ENCODE measurements around the gene STAU1. TPM values are rescaled to one million over a fixed set of nuclear protein-coding genes. Genes with fewer than 3 reads are reported as not detected.

STAU1 gene
- total and polyA plus RNA-seq, 2 of the 13 experiments (the other 11 are each of a cell fraction or from before 2014, with no cell fraction given), result 119 to 133 TPM

DNA sequence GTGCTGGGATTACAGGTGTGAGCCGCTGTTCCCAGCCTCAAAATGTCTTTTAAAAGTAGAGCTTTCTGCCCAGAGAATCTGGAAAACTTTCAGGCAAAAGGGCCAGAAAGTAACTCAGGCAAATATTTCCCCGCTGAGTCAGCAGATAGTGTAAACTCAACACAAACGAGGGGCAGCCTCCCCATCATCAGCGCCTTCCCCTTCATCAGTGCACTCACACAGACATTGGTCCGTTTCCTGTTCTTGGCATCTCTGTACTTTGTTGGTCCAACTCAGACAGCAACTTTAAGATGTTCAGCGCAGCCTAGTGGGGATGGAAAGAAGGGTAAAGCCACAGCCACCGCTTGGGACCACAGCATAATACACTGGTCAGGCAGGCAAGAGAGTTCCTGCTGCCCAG lies 72.6 kb downstream of the STAU1 start:
- Histone ChIP-seq H3K27me3 (ENCODE audit: control insufficient read depth in 1 of 2, insufficient read depth in 2 of 2, low read length in 2 of 2) (no peaks in the 10 kb centered on the region), H3K4me3 (replicated peaks in 1 of 3; ENCODE audit: insufficient read depth in 1 of 3, low read depth in 2 of 3, low read length in 3 of 3) (no peak overlapping the region), H3K4me1 (ENCODE audit: insufficient read depth, low read length) (no peaks in the 10 kb centered on the region), H3K36me3 (replicated peaks in 1 of 2; ENCODE audit: control insufficient read depth in 1 of 2, insufficient read depth in 2 of 2, low read length in 2 of 2) (peaks cover 57 to 80% of the 10 kb centered on the region in 2 experiments), H3K27ac (ENCODE audit: extremely low read length, insufficient read depth, low read length) (no peak overlapping the region), H3K9me3 (ENCODE audit: low read length) (no peaks in the 10 kb centered on the region), H3K4me2 (ENCODE audit: low read depth, low read length) (no peak overlapping the region), H3K79me2 (ENCODE audit: insufficient read depth, low read length) (no peaks in the 10 kb centered on the region), H4K20me1 (ENCODE audit: insufficient read depth, low read length) (no peaks in the 10 kb centered on the region), H2AFZ (ENCODE audit: low read length) (no peak overlapping the region), H3K9ac (ENCODE audit: insufficient read depth, low read depth, low read length) (no peak overlapping the region)
- no peak for FAIRE-seq
- ChIA-PET CTCF (ENCODE audit: low intra/inter-chr PET ratio, low total read pairs) (no interaction called here), POLR2A (no interaction called here)
- no peak for DNase-seq (ENCODE audit: low spot score)
- 94% methylated on average over 7 of the region's 7 CpGs for WGBS (ENCODE audit: low lambda C conversion rate)
- no TSS peak for BruUV-seq (replicated peaks)
- TF ChIP-seq MAFK (conservative IDR thresholded peaks at IDR 0.05 in 1 of 2, IDR thresholded peaks at IDR 0.05 in 1 of 2; ENCODE audit: low read length in 2 of 2) (peak; percentile 99), MAFF (IDR thresholded peaks at IDR 0.05; ENCODE audit: low read depth, low read length) (peak; percentile 98), ATF2 (CRISPR knock-in tag; IDR thresholded peaks at IDR 0.05) (no peak), ZNF281 (CRISPR knock-in tag; IDR thresholded peaks at IDR 0.05; ENCODE audit: borderline replicate concordance) (no peak), MAFG (CRISPR knock-in tag; IDR thresholded peaks at IDR 0.05) (peak; percentile 75; the same call in 1 of the 2 replicates), RBM22 (optimal IDR thresholded peaks at IDR 0.05; ENCODE audit: low read length) (peak; percentile 89), ZNF121 (CRISPR knock-in tag; IDR thresholded peaks at IDR 0.05) (no peak), GATAD2A (CRISPR knock-in tag; IDR thresholded peaks at IDR 0.05) (no peak), HNF1B (CRISPR knock-in tag; IDR thresholded peaks at IDR 0.05) (no peak), PAX8 (CRISPR knock-in tag; IDR thresholded peaks at IDR 0.05; ENCODE audit: borderline replicate concordance) (no peak), CREB3 (CRISPR knock-in tag; IDR thresholded peaks at IDR 0.05) (no peak), CTCF (CRISPR knock-in tag; IDR thresholded peaks at IDR 0.05) (peak; percentile 24)
- TF ChIP-seq, protein P1, sequence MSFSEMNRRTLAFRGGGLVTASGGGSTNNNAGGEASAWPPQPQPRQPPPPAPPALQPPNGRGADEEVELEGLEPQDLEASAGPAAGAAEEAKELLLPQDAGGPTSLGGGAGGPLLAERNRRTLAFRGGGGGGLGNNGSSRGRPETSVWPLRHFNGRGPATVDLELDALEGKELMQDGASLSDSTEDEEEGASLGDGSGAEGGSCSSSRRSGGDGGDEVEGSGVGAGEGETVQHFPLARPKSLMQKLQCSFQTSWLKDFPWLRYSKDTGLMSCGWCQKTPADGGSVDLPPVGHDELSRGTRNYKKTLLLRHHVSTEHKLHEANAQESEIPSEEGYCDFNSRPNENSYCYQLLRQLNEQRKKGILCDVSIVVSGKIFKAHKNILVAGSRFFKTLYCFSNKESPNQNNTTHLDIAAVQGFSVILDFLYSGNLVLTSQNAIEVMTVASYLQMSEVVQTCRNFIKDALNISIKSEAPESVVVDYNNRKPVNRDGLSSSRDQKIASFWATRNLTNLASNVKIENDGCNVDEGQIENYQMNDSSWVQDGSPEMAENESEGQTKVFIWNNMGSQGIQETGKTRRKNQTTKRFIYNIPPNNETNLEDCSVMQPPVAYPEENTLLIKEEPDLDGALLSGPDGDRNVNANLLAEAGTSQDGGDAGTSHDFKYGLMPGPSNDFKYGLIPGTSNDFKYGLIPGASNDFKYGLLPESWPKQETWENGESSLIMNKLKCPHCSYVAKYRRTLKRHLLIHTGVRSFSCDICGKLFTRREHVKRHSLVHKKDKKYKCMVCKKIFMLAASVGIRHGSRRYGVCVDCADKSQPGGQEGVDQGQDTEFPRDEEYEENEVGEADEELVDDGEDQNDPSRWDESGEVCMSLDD (CRISPR knock-in tag; IDR thresholded peaks at IDR 0.05; ENCODE audit: borderline replicate concordance), result no peak
- intact Hi-C loops (cut with micrococcal nuclease; ENCODE audit: unreplicated experiment) (no loop called here), in situ Hi-C loops (cut with HindIII; ENCODE audit: extremely low pct_ligation_motif_present, low pct_unique_long_range_greater_than_20kb) (no loop called here)
- ATAC-seq, result no peak
